ENCODE data around the gene BRK1. TPM values are rescaled to one million over a fixed set of nuclear protein-coding genes. Genes with fewer than 3 reads are reported as not detected.
"Not testable (repeated sequence)": the region's sequence is repeated elsewhere in the genome, so short reads cannot be mapped to it uniquely, and the experiment has no call there.

The BRK1 gene
- total and polyA plus RNA-seq, 4 donors: 108 to 184 (median 124) TPM

GRCh38 chr3:10121064-10121463 is 5.6 kb downstream of the BRK1 start:
- no peak for ATAC-seq (ENCODE audit: insufficient read depth, low FRiP score)
- H3K27ac ChIP-seq (ENCODE audit: low read depth in 1 of 2, low read length in 1 of 2): no peak overlapping the region
- TF ChIP-seq, protein P1, sequence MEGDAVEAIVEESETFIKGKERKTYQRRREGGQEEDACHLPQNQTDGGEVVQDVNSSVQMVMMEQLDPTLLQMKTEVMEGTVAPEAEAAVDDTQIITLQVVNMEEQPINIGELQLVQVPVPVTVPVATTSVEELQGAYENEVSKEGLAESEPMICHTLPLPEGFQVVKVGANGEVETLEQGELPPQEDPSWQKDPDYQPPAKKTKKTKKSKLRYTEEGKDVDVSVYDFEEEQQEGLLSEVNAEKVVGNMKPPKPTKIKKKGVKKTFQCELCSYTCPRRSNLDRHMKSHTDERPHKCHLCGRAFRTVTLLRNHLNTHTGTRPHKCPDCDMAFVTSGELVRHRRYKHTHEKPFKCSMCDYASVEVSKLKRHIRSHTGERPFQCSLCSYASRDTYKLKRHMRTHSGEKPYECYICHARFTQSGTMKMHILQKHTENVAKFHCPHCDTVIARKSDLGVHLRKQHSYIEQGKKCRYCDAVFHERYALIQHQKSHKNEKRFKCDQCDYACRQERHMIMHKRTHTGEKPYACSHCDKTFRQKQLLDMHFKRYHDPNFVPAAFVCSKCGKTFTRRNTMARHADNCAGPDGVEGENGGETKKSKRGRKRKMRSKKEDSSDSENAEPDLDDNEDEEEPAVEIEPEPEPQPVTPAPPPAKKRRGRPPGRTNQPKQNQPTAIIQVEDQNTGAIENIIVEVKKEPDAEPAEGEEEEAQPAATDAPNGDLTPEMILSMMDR (IDR thresholded peaks at IDR 0.05; ENCODE audit: control extremely low read depth, extremely low read depth): no peak
- no peak overlapping the region for H3K9ac ChIP-seq (ENCODE audit: insufficient read depth in 1 of 2, low read length in 2 of 2)
- no peaks in the 10 kb centered on the region for H3K27me3 ChIP-seq (ENCODE audit: control insufficient read depth in 3 of 3, insufficient read depth in 3 of 3, low read length in 2 of 3)
- no peaks in the 10 kb centered on the region for H3K9me3 ChIP-seq (ENCODE audit: control insufficient read depth in 4 of 4, insufficient read depth in 3 of 4, low read length in 3 of 4)
- H3K36me3 ChIP-seq (ENCODE audit: control insufficient read depth in 4 of 4, insufficient read depth in 4 of 4, low read length in 4 of 4): peaks cover 4 to 9% (median 5%) of the 10 kb centered on the region in 4 donors
- no peak overlapping the region for H3K4me3 ChIP-seq
- H3K4me1 ChIP-seq (ENCODE audit: control insufficient read depth in 5 of 5, insufficient read depth in 5 of 5, low read length in 5 of 5): peaks cover 0 to 9% (median 5%) of the 10 kb centered on the region in 5 donors
- DNase-seq: no peak
- 93 to 94% methylated on average over 2 of the region's 2 CpGs for WGBS, 2 donors

GRCh38 chr3:10122724-10123123 is 7.2 kb downstream of the BRK1 start:
- no peak for ATAC-seq (ENCODE audit: insufficient read depth, low FRiP score)
- Histone ChIP-seq H3K9ac (ENCODE audit: insufficient read depth in 1 of 2, low read length in 2 of 2) (no peak overlapping the region), H3K27ac (ENCODE audit: low read depth in 1 of 2, low read length in 1 of 2) (no peak overlapping the region), H3K9me3 (ENCODE audit: control insufficient read depth in 4 of 4, insufficient read depth in 3 of 4, low read length in 3 of 4) (no peaks in the 10 kb centered on the region), H3K4me3 (no peak overlapping the region), H3K4me1 (ENCODE audit: control insufficient read depth in 5 of 5, insufficient read depth in 5 of 5, low read length in 5 of 5) (no peaks in the 10 kb centered on the region), H3K27me3 (ENCODE audit: control insufficient read depth in 3 of 3, insufficient read depth in 3 of 3, low read length in 2 of 3) (no peaks in the 10 kb centered on the region), H3K36me3 (ENCODE audit: control insufficient read depth in 4 of 4, insufficient read depth in 4 of 4, low read length in 4 of 4) (peaks cover 8 to 24% (median 15%) of the 10 kb centered on the region in 4 donors)
- no peak for DNase-seq
- 85 to 86% methylated on average over 4 of the region's 4 CpGs for WGBS, 2 donors
- TF ChIP-seq, protein P1 (IDR thresholded peaks at IDR 0.05; ENCODE audit: control extremely low read depth, extremely low read depth): no peak

DNA sequence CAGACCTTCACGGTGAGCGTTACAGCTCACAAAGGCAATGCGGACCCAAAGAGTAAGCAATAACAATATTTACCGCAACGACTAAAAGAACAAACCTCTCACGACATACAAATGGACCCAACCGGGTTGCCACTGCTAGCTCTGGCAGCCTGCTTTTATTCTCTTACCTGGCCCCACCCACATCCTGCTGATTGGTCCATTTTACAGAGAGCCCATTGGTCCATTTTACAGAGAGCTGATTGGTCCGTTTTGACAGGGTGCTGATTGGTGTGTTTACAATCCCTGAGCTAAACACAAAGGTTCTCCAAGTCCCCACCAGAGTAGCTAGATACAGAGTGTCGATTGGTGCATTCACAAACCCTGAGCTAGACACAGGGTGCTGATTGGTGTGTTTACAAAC is 20.4 kb downstream of the BRK1 start:
- H3K4me1 ChIP-seq (ENCODE audit: control insufficient read depth in 5 of 5, insufficient read depth in 5 of 5, low read length in 5 of 5); H3K27me3 ChIP-seq (ENCODE audit: control insufficient read depth in 3 of 3, insufficient read depth in 3 of 3, low read length in 2 of 3); ATAC-seq (ENCODE audit: insufficient read depth, low FRiP score); H3K9me3 ChIP-seq (ENCODE audit: control insufficient read depth in 4 of 4, insufficient read depth in 3 of 4, low read length in 3 of 4); H3K27ac ChIP-seq (ENCODE audit: low read depth in 1 of 2, low read length in 1 of 2); H3K36me3 ChIP-seq (ENCODE audit: control insufficient read depth in 4 of 4, insufficient read depth in 4 of 4, low read length in 4 of 4); DNase-seq; H3K4me3 ChIP-seq; H3K9ac ChIP-seq (ENCODE audit: insufficient read depth in 1 of 2, low read length in 2 of 2): not testable (repeated sequence)
- WGBS, 2 donors: 89 to 91% methylated on average over 9 of the region's 9 CpGs

DNA sequence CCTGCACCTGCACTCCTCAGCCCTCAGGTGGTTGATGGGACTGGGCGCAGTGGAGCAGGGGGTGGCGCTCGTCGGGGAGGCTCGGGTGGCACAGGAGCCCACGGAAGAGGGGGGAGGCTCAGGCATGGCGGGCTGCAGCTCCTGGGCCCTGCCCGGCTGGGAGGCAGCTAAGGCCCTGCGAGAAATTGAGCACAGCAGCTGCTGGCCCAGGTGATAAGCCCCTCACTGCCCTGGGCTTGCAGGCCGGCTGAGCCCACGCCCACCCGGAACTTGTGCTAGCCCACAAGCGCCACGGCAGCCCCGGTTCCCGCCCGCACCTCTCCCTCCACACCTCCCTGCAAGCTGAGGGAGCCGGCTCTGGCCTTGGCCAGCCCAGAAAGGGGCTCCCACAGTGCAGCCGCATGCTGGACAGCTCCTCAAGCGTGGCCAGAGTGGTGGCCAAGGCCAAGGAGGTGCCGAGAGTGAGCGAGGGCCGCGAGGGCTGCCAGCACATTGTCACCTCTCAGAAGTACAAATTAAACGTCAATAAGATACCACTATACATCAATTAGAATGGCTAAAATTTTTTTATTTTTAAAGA is 21.0 kb downstream of the BRK1 start:
- no peak overlapping the region for H3K9ac ChIP-seq (ENCODE audit: insufficient read depth in 1 of 2, low read length in 2 of 2)
- no peak for DNase-seq
- no peaks in the 10 kb centered on the region for H3K9me3 ChIP-seq (ENCODE audit: control insufficient read depth in 4 of 4, insufficient read depth in 3 of 4, low read length in 3 of 4)
- H3K27me3 ChIP-seq (ENCODE audit: control insufficient read depth in 3 of 3, insufficient read depth in 3 of 3, low read length in 2 of 3): no peaks in the 10 kb centered on the region
- WGBS, 2 donors: 91 to 96% methylated on average over 24 to 25 of the region's 25 CpGs
- no peak overlapping the region for H3K4me3 ChIP-seq
- no peaks in the 10 kb centered on the region for H3K4me1 ChIP-seq (ENCODE audit: control insufficient read depth in 5 of 5, insufficient read depth in 5 of 5, low read length in 5 of 5)
- ATAC-seq (ENCODE audit: insufficient read depth, low FRiP score): no peak
- TF ChIP-seq, protein P1 (IDR thresholded peaks at IDR 0.05; ENCODE audit: control extremely low read depth, extremely low read depth): no peak
- H3K36me3 ChIP-seq (ENCODE audit: control insufficient read depth in 4 of 4, insufficient read depth in 4 of 4, low read length in 4 of 4): no peaks in the 10 kb centered on the region
- no peak overlapping the region for H3K27ac ChIP-seq (ENCODE audit: low read depth in 1 of 2, low read length in 1 of 2)
